GM19324 (cell line): ENCODE data around the gene MROH2B.
"Not testable (repeated sequence)": the region's sequence is repeated elsewhere in the genome, so short reads cannot be mapped to it uniquely, and the experiment has no call there.

Source experiments
- ATAC-seq: cut with Tn5 transposase; IDR thresholded peaks from one replicate; pipeline ENCODE4 v1.9.1; 2021; ENCODE audit warnings: mild to moderate bottlenecking, moderate library complexity; ENCODE audit not compliant: unreplicated experiment, low FRiP score

Gene MROH2B

GRCh38 chr5:41043109-41043747 is 27.9 kb downstream of the MROH2B start:
- no peak for ATAC-seq

GRCh38 chr5:41032973-41033372 is 38.2 kb downstream of the MROH2B start:
- ATAC-seq, result no peak

- not testable (repeated sequence) for ATAC-seq
Measured at GRCh38 chr5:41022600-41022999, 48.5 kb downstream of the MROH2B start.

- no peak for ATAC-seq
Measured at GRCh38 chr5:41012318-41012717, 58.8 kb downstream of the MROH2B start.

GRCh38 chr5:41010572-41010971 is 60.6 kb downstream of the MROH2B start:
- ATAC-seq, result no peak

- ATAC-seq, result no peak
Measured at GRCh38 chr5:41009232-41009631, 61.9 kb downstream of the MROH2B start.

- no peak for ATAC-seq
Measured at GRCh38 chr5:41004931-41005330, 66.2 kb downstream of the MROH2B start.

GRCh38 chr5:41003670-41004376 is 67.3 kb downstream of the MROH2B start:
- no peak for ATAC-seq

GRCh38 chr5:40999966-41000365 is 71.2 kb downstream of the MROH2B start:
- no peak for ATAC-seq

GRCh38 chr5:40999142-40999541 is 72.0 kb downstream of the MROH2B start:
- ATAC-seq, result no peak

GRCh38 chr5:40995801-40996586 is 75.1 kb downstream of the MROH2B start:
- no peak for ATAC-seq

GRCh38 chr5:40991981-40992559 is 79.1 kb downstream of the MROH2B start:
- no peak for ATAC-seq

GRCh38 chr5:40991168-40991980 is 79.8 kb downstream of the MROH2B start:
- no peak for ATAC-seq

GRCh38 chr5:40988746-40989510 is 82.2 kb downstream of the MROH2B start:
- ATAC-seq, result no peak

GRCh38 chr5:40987349-40987748 is 83.8 kb downstream of the MROH2B start:
- ATAC-seq, result no peak

- no peak for ATAC-seq
Measured at GRCh38 chr5:40986666-40987065, 84.5 kb downstream of the MROH2B start.

- ATAC-seq, result no peak
Measured at GRCh38 chr5:40985501-40985900, 85.6 kb downstream of the MROH2B start.

GRCh38 chr5:40984884-40985283 is 86.3 kb downstream of the MROH2B start:
- no peak for ATAC-seq

GRCh38 chr5:40983781-40984180 is 87.4 kb downstream of the MROH2B start:
- ATAC-seq, result no peak

- no peak for ATAC-seq
Measured at GRCh38 chr5:40981420-40981819, 89.7 kb downstream of the MROH2B start.
